HEK293 (cell line): ENCODE data around the gene TMEM37.

ENCODE experiments used
- CTCF ChIA-PET: fragments of 350-600 bp; formaldehyde crosslinking; extraction: SDS; loops from one replicate; lab custom pipeline; 2021; ENCODE audit warnings: antibody characterized with exemption; lab: Yijun Ruan, JAX
- POLR2A ChIA-PET: fragments of 300-600 bp; formaldehyde crosslinking; extraction: SDS; loops from one replicate; lab custom pipeline; 2020; ENCODE audit warnings: antibody characterized with exemption, inconsistent platforms; lab: Yijun Ruan, JAX
- H3K27ac ChIP-seq: fragments of 200-500 bp; sonication (Bioruptor generic); 2 replicates; pipeline ENCODE4 v1.5.1; 2014; ENCODE audit warnings: low read depth, low read length, control low read depth, inconsistent platforms; ENCODE audit errors: extremely low read depth
- H3K36me3 ChIP-seq, 2 experiments: fragments of 200-500 bp in 1 of 2; sonication (Bioruptor generic) in 1 of 2; 1 replicate in 1 of 2; 2 replicates in 1 of 2; pipeline ENCODE4 v1.5.1; 2014 to 2017; ENCODE audit warnings: inconsistent platforms in 2 of 2, low read length in 2 of 2; ENCODE audit not compliant: control insufficient read depth in 2 of 2, insufficient read depth in 1 of 2
- H3K4me1 ChIP-seq: fragments of 200-500 bp; sonication (Bioruptor generic); 2 replicates; pipeline ENCODE4 v1.5.1; 2014; ENCODE audit warnings: mild to moderate bottlenecking, low read length, inconsistent platforms; ENCODE audit not compliant: control insufficient read depth, insufficient read depth
- H3K4me3 ChIP-seq: 2 replicates; pipeline ENCODE4 v1.5.1; 2011; ENCODE audit warnings: low read depth, mild to moderate bottlenecking, control low read depth, low read length, moderate library complexity
- H3K9me3 ChIP-seq: fragments of 200-500 bp; sonication (Bioruptor generic); 2 replicates; pipeline ENCODE4 v1.5.1; 2014; ENCODE audit warnings: low read depth, low read length, inconsistent platforms; ENCODE audit not compliant: control insufficient read depth, insufficient read depth
- AEBP2 ChIP-seq: fragments of 450-650 bp; formaldehyde crosslinking; IDR thresholded peaks from 2 replicates; pipeline ENCODE4 v1.5.1; 2016; ENCODE audit warnings: missing biosample characterization, missing genetic modification characterization, borderline replicate concordance
- EGR2 ChIP-seq: fragments of 450-650 bp; formaldehyde crosslinking; IDR thresholded peaks from 2 replicates; pipeline ENCODE4 v1.5.1; 2016; ENCODE audit warnings: low read depth, missing biosample characterization, missing genetic modification characterization
- GLI2 ChIP-seq: fragments of 450-650 bp; formaldehyde crosslinking; IDR thresholded peaks from 2 replicates; pipeline ENCODE4; 2017; ENCODE audit warnings: missing biosample characterization, missing genetic modification characterization, low read depth, borderline replicate concordance
- GLI4 ChIP-seq: fragments of 450-650 bp; formaldehyde crosslinking; IDR thresholded peaks from 2 replicates; pipeline ENCODE4 v1.5.1; 2016; ENCODE audit warnings: missing biosample characterization, missing genetic modification characterization
- INSM2 ChIP-seq: fragments of 450-650 bp; formaldehyde crosslinking; IDR thresholded peaks from 2 replicates; pipeline ENCODE4 v1.5.1; 2016; ENCODE audit warnings: missing biosample characterization, missing genetic modification characterization
- PRDM4 ChIP-seq: fragments of 450-650 bp; formaldehyde crosslinking; IDR thresholded peaks from 2 replicates; pipeline ENCODE4 v1.5.1; 2017; ENCODE audit warnings: missing biosample characterization, missing genetic modification characterization
- ZBTB26 ChIP-seq: fragments of 450-650 bp; formaldehyde crosslinking; optimal IDR thresholded peaks from 2 replicates; pipeline ENCODE3; 2016; ENCODE audit warnings: missing biosample characterization, mild to moderate bottlenecking, missing genetic modification characterization
- ZFP41 ChIP-seq: fragments of 450-650 bp; formaldehyde crosslinking; IDR thresholded peaks from 2 replicates; pipeline ENCODE4 v1.5.1; 2016; ENCODE audit warnings: missing biosample characterization, missing genetic modification characterization, borderline replicate concordance
- ZNF155 ChIP-seq: fragments of 450-650 bp; formaldehyde crosslinking; IDR thresholded peaks from 2 replicates; pipeline ENCODE4 v1.5.1; 2016; ENCODE audit warnings: missing biosample characterization, missing genetic modification characterization
- ZNF19 ChIP-seq: fragments of 450-650 bp; formaldehyde crosslinking; IDR thresholded peaks from 2 replicates; pipeline ENCODE4; 2016; ENCODE audit warnings: missing biosample characterization, missing genetic modification characterization, low read depth
- ZNF214 ChIP-seq: fragments of 450-650 bp; formaldehyde crosslinking; IDR thresholded peaks from 2 replicates; pipeline ENCODE4 v1.5.1; 2017; ENCODE audit warnings: missing biosample characterization, mild to moderate bottlenecking, missing genetic modification characterization, borderline replicate concordance
- ZNF248 ChIP-seq: fragments of 450-650 bp; formaldehyde crosslinking; IDR thresholded peaks from 2 replicates; pipeline ENCODE4 v1.5.1; 2017; ENCODE audit warnings: missing biosample characterization, missing genetic modification characterization
- ZNF280D ChIP-seq: fragments of 450-650 bp; formaldehyde crosslinking; IDR thresholded peaks from 2 replicates; pipeline ENCODE4 v1.5.1; 2016; ENCODE audit warnings: missing biosample characterization, missing genetic modification characterization
- ZNF350 ChIP-seq: fragments of 450-650 bp; formaldehyde crosslinking; IDR thresholded peaks from 2 replicates; pipeline ENCODE4 v1.5.0; 2017; ENCODE audit warnings: missing biosample characterization, mild to moderate bottlenecking, missing genetic modification characterization
- ZNF362 ChIP-seq: fragments of 450-650 bp; formaldehyde crosslinking; IDR thresholded peaks from 2 replicates; pipeline ENCODE4 v1.5.1; 2016; ENCODE audit warnings: missing biosample characterization, missing genetic modification characterization
- ZNF513 ChIP-seq: fragments of 450-650 bp; IDR thresholded peaks from 2 replicates; pipeline ENCODE4 v1.5.1; 2018; ENCODE audit warnings: missing biosample characterization, missing genetic modification characterization
- ZNF548 ChIP-seq: fragments of 450-650 bp; formaldehyde crosslinking; IDR thresholded peaks from 2 replicates; pipeline ENCODE4 v1.5.1; 2016; ENCODE audit warnings: missing biosample characterization, missing genetic modification characterization
- ZNF585B ChIP-seq: fragments of 450-650 bp; formaldehyde crosslinking; IDR thresholded peaks from 2 replicates; pipeline ENCODE4 v1.5.1; 2016; ENCODE audit warnings: missing biosample characterization, missing genetic modification characterization
- ZNF600 ChIP-seq: fragments of 450-650 bp; formaldehyde crosslinking; IDR thresholded peaks from 2 replicates; pipeline ENCODE4 v1.5.1; 2016; ENCODE audit warnings: missing biosample characterization, missing genetic modification characterization
- ZNF777 ChIP-seq: fragments of 450-650 bp; formaldehyde crosslinking; IDR thresholded peaks from 2 replicates; pipeline ENCODE4 v1.5.1; 2017; ENCODE audit warnings: missing biosample characterization, missing genetic modification characterization, borderline replicate concordance
- ZNF785 ChIP-seq: fragments of 450-650 bp; formaldehyde crosslinking; IDR thresholded peaks from 2 replicates; pipeline ENCODE4 v1.5.1; 2016; ENCODE audit warnings: missing biosample characterization, missing genetic modification characterization

TMEM37 gene

GRCh38 chr2:119469131-119469530 lies 37.5 kb downstream of the TMEM37 start (continued):
- TF ChIP-seq ZNF600 (tag by site-specific recombination), result no peak
- no peak for TF ChIP-seq ZNF350 (tag by site-specific recombination)
- no peak for TF ChIP-seq ZNF777 (tag by site-specific recombination)
- TF ChIP-seq GLI4 (tag by site-specific recombination), result no peak
- TF ChIP-seq, all 188 proteins: peak for 0

GRCh38 chr2:119469661-119470297 lies 38.1 kb downstream of the TMEM37 start:
- ChIA-PET POLR2A (interaction anchor here (0.6 kb wide), 2 partner anchors 209 to 422 kb away, joined by 3 to 4 read pairs; partner anchors contain the start of gene TMEM177), CTCF (interaction anchor here (0.6 kb wide), 2 partner anchors 62 to 160 kb away, joined by 3 read pairs; no protein-coding TSS in a partner anchor)
- Histone ChIP-seq H3K4me3 (no peak overlapping the region), H3K4me1 (peaks cover 4% of the 10 kb centered on the region; the same call in 1 of the 2 replicates), H3K27ac (no peak overlapping the region), H3K36me3 (no peaks in the 10 kb centered on the region), H3K9me3 (no peaks in the 10 kb centered on the region)
- TF ChIP-seq INSM2, result no peak
- TF ChIP-seq ZNF248, result no peak
- TF ChIP-seq GLI2 (tag by site-specific recombination), result no peak
- TF ChIP-seq ZNF214, result no peak
- no peak for TF ChIP-seq ZNF785 (tag by site-specific recombination)
- no peak for TF ChIP-seq ZNF280D
- no peak for TF ChIP-seq ZNF362 (tag by site-specific recombination)
- TF ChIP-seq ZBTB26 (tag by site-specific recombination), result no peak
- no peak for TF ChIP-seq ZNF585B
- TF ChIP-seq EGR2 (tag by site-specific recombination), result no peak
- no peak for TF ChIP-seq ZFP41 (tag by site-specific recombination)
- TF ChIP-seq ZNF513 (tag by site-specific recombination), result no peak
- no peak for TF ChIP-seq ZNF548
- no peak for TF ChIP-seq ZNF19
- TF ChIP-seq ZNF155 (tag by site-specific recombination), result no peak
- no peak for TF ChIP-seq PRDM4
- TF ChIP-seq AEBP2, result no peak
